HepG2 (cell line): ENCODE measurements around the gene RHO. TPM values are rescaled to one million over a fixed set of nuclear protein-coding genes. Genes with fewer than 3 reads are reported as not detected.

Experiments used
- ATAC-seq: fragments of 200-7000 bp; cut with Tn5 transposase; 3 replicates; pipeline ENCODE4 v1.9.1; 2020; ENCODE audit warnings: mild to moderate bottlenecking, moderate library complexity
- BruUV-seq: library from RNA; stranded (reverse); fragments of 400-500 nt; replicated peaks from 2 replicates; lab custom pipeline; 2021; lab: Mats Ljungman, UMichigan
- CTCF ChIA-PET: fragments of 300-600 bp; formaldehyde crosslinking; extraction: SDS; loops from one replicate; lab custom pipeline; 2021; ENCODE audit warnings: low total read pairs, inconsistent platforms, low intra/inter-chr PET ratio; lab: Yijun Ruan, JAX
- POLR2A ChIA-PET: fragments of 350-600 bp; sonication (Branson Sonifier 250); formaldehyde crosslinking; loops from one replicate; lab custom pipeline; 2020; ENCODE audit warnings: antibody characterized with exemption, inconsistent platforms; lab: Yijun Ruan, JAX
- DNase-seq: peaks from one replicate; pipeline ENCODE4 v3.0.0-alpha.2; 2015; ENCODE audit warnings: low spot score
- FAIRE-seq: peaks from 3 replicates; lab custom pipeline; 2011; peaks lifted over from hg19 to GRCh38; lab: Jason Lieb, UNC
- H2AFZ ChIP-seq: one replicate; pipeline ENCODE4 v1.6.1; 2011; ENCODE audit warnings: low read length, inconsistent platforms
- H3K27ac ChIP-seq: fragments of 300-600 bp; 3 replicates; pipeline ENCODE4 v1.8.0; 2011; ENCODE audit warnings: mixed run types, mild to moderate bottlenecking, mixed read lengths, low read length, inconsistent platforms; ENCODE audit not compliant: insufficient read depth; ENCODE audit errors: extremely low read length
- H3K27me3 ChIP-seq, 2 experiments: fragments of 200-600 bp in 1 of 2; 2 replicates in 1 of 2; 3 replicates in 1 of 2; pipeline versions ENCODE4 v1.6.0 to v1.8.0; 2011; ENCODE audit warnings: low read length in 2 of 2, mild to moderate bottlenecking in 2 of 2, moderate library complexity in 2 of 2, inconsistent platforms in 1 of 2; ENCODE audit not compliant: insufficient read depth in 2 of 2, control insufficient read depth in 1 of 2
- H3K36me3 ChIP-seq, 2 experiments: fragments of 200-600 bp in 1 of 2; replicated peaks in 1 of 2; 2 replicates in 1 of 2; 3 replicates in 1 of 2; pipeline versions ENCODE4 v1.5.1 to v1.8.0; 2011; ENCODE audit warnings: low read length in 2 of 2, inconsistent platforms in 1 of 2; ENCODE audit not compliant: insufficient read depth in 2 of 2, control insufficient read depth in 1 of 2
- H3K4me1 ChIP-seq: 2 replicates; pipeline ENCODE4 v1.5.1; 2012; ENCODE audit warnings: low read length, inconsistent platforms; ENCODE audit not compliant: insufficient read depth
- H3K4me2 ChIP-seq: 2 replicates; pipeline ENCODE4 v1.6.0; 2011; ENCODE audit warnings: low read depth, low read length, inconsistent platforms
- H3K4me3 ChIP-seq, 3 experiments: fragments of 200-600 bp in 1 of 3; sonication (generic), shearing (Covaris generic) in 1 of 3; replicated peaks in 1 of 3; 2 replicates each; pipeline ENCODE4 v1.5.1; 2011 to 2016; ENCODE audit warnings: low read length in 3 of 3, inconsistent platforms in 2 of 3, low read depth in 2 of 3, mild to moderate bottlenecking in 2 of 3, control low read depth in 1 of 3, mixed read lengths in 1 of 3; ENCODE audit not compliant: insufficient read depth in 1 of 3
- H3K79me2 ChIP-seq: one replicate; pipeline ENCODE4 v1.6.1; 2011; ENCODE audit warnings: low read length, inconsistent platforms; ENCODE audit not compliant: insufficient read depth
- H3K9ac ChIP-seq: 2 replicates; pipeline ENCODE4 v1.6.0; 2011; ENCODE audit warnings: mild to moderate bottlenecking, low read depth, low read length, inconsistent platforms; ENCODE audit not compliant: insufficient read depth
- H3K9me3 ChIP-seq: 2 replicates; pipeline ENCODE4 v1.5.1; 2012; ENCODE audit warnings: mild to moderate bottlenecking, low read length
- H4K20me1 ChIP-seq: 2 replicates; pipeline ENCODE4 v1.6.0; 2011; ENCODE audit warnings: inconsistent platforms, mild to moderate bottlenecking, low read length, moderate library complexity; ENCODE audit not compliant: insufficient read depth
- ATAD3A ChIP-seq: sonication (generic); formaldehyde crosslinking; IDR thresholded peaks from 2 replicates; pipeline ENCODE4 v1.4.0; 2020; ENCODE audit warnings: missing genetic modification reagents
- ELF4 ChIP-seq: sonication (generic); formaldehyde crosslinking; IDR thresholded peaks from 2 replicates; pipeline ENCODE4 v1.5.0; 2020; ENCODE audit warnings: missing genetic modification reagents, mild to moderate bottlenecking, moderate library complexity, borderline replicate concordance
- MEF2D ChIP-seq: sonication (generic); formaldehyde crosslinking; IDR thresholded peaks from 2 replicates; pipeline ENCODE4 v1.5.1; 2020; ENCODE audit warnings: mild to moderate bottlenecking, missing genetic modification reagents
- SRY ChIP-seq: sonication (generic); formaldehyde crosslinking; IDR thresholded peaks from 2 replicates; pipeline ENCODE4 v1.8.0; 2022; ENCODE audit warnings: mild to moderate bottlenecking, missing genetic modification reagents
- TGIF2 ChIP-seq: IDR thresholded peaks from 2 replicates; pipeline ENCODE4 v1.6.1; 2016; ENCODE audit warnings: control low read depth, missing compliant biosample characterization
- TOPORS ChIP-seq: sonication (generic); formaldehyde crosslinking; IDR thresholded peaks from 2 replicates; pipeline ENCODE4 v1.8.0; 2023; ENCODE audit warnings: mild to moderate bottlenecking, missing genetic modification reagents
- ZEB1 ChIP-seq: IDR thresholded peaks from 2 replicates; pipeline ENCODE4 v1.6.1; 2012; ENCODE audit warnings: mild to moderate bottlenecking, low read depth, inconsistent platforms; ENCODE audit not compliant: insufficient replicate concordance
- ZMAT5 ChIP-seq: sonication (generic); formaldehyde crosslinking; IDR thresholded peaks from 2 replicates; pipeline ENCODE4 v1.5.0; 2020; ENCODE audit warnings: mild to moderate bottlenecking, low read depth, missing genetic modification reagents, borderline replicate concordance
- ZNF318 ChIP-seq: sonication (generic); formaldehyde crosslinking; IDR thresholded peaks from 2 replicates; pipeline ENCODE4 v1.4.0; 2020; ENCODE audit warnings: mild to moderate bottlenecking, missing genetic modification reagents
- ZNF530 ChIP-seq: sonication (generic); formaldehyde crosslinking; IDR thresholded peaks from 2 replicates; pipeline ENCODE4 v1.5.0; 2020; ENCODE audit warnings: low read depth, mild to moderate bottlenecking, missing genetic modification reagents
- WGBS: methylation state at CpG from one replicate; pipeline ENCODE4 v1.1.6; 2017; ENCODE audit warnings: low lambda C conversion rate; 5-methylcytosine and 5-hydroxymethylcytosine counted together
- in situ Hi-C: cut with HindIII; loops from 2 replicates; pipeline ENCODE4 v1.10.0; 2017; ENCODE audit warnings: low pct_unique_long_range_greater_than_20kb; ENCODE audit not compliant: extremely low pct_ligation_motif_present
- intact Hi-C: fragments of 100-400 bp; cut with micrococcal nuclease; formaldehyde crosslinking; loops from one replicate; pipeline ENCODE4 v1.10.0; 2022; ENCODE audit not compliant: unreplicated experiment
- polyA plus RNA-seq, 8 experiments: library from polyadenylated mRNA; depleted of rRNA in 3 of 8; stranded (reverse) in 7 of 8; unstranded in 1 of 8; fragments of >200 nt; fragmentation: Illumina TruSeq in 4 of 8; extraction: Trizol in 4 of 8; gene quantifications; 2 replicates each; pipeline versions ENCODE4 v1.2.1 to v1.2.3, GENCODE V29; 2011 to 2016; ENCODE audit warnings: low read depth in 4 of 8, missing spikeins in 1 of 8, mixed read lengths in 1 of 8; ENCODE audit not compliant: insufficient read depth in 1 of 8
- total RNA-seq, 5 experiments: library from RNA; depleted of rRNA; stranded (reverse); fragments of >200 nt; fragmentation: Illumina TruSeq; extraction: Trizol; gene quantifications; 2 replicates each; pipeline ENCODE4 v1.2.3, GENCODE V29; 2016; ENCODE audit warnings: low read depth in 1 of 5

Gene RHO
- total and polyA plus RNA-seq, 2 of the 13 experiments (the other 11 are each of a cell fraction or from before 2014, with no cell fraction given): not detected

GRCh38 chr3:129577925-129578786 lies 49.7 kb downstream of the RHO start:
- Histone ChIP-seq H3K9me3 (no peaks in the 10 kb centered on the region), H3K79me2 (no peaks in the 10 kb centered on the region), H3K4me3 (no peak overlapping the region), H3K4me2 (no peak overlapping the region), H3K27ac (no peak overlapping the region), H4K20me1 (no peaks in the 10 kb centered on the region), H3K4me1 (peaks cover 13% of the 10 kb centered on the region), H2AFZ (no peak overlapping the region), H3K9ac (no peak overlapping the region), H3K27me3 (no peaks in the 10 kb centered on the region), H3K36me3 (peaks cover 24 to 33% of the 10 kb centered on the region in 2 experiments; a peak in 4 of 5 replicates)
- ATAC-seq (no peak), FAIRE-seq (no peak), DNase-seq (no peak)
- CTCF ChIA-PET: no interaction called here
- intact Hi-C loops (no loop called here), in situ Hi-C loops (no loop called here)
- TF ChIP-seq TGIF2: no peak
- no peak for TF ChIP-seq ATAD3A (CRISPR knock-in tag)
- TF ChIP-seq ZEB1: no peak
- no peak for TF ChIP-seq SRY (CRISPR knock-in tag)
- no peak for TF ChIP-seq ZNF318 (CRISPR knock-in tag)
- no peak for TF ChIP-seq TOPORS
- TF ChIP-seq MEF2D: no peak
- no peak for TF ChIP-seq ZMAT5
- TF ChIP-seq ZNF530 (CRISPR knock-in tag): no peak
- no peak for TF ChIP-seq ELF4 (CRISPR knock-in tag)
- 96% methylated on average over 15 of the region's 21 CpGs for WGBS
- POLR2A ChIA-PET: interaction anchor here (1.6 to 2.4 kb wide), 2 partner anchors 17 to 43 kb away, joined by 4 to 20 read pairs; no protein-coding TSS in a partner anchor
- no TSS peak for BruUV-seq
